ENCODE results near the gene FIS1. TPM values are rescaled to one million over a fixed set of nuclear protein-coding genes. Genes with fewer than 3 reads are reported as not detected.
A peak's percentile ranks its signal among the peaks of the same experiment; 100 is the strongest.
"Not testable (repeated sequence)": the region's sequence is repeated elsewhere in the genome, so short reads cannot be mapped to it uniquely, and the experiment has no call there.

The FIS1 gene
- total RNA-seq, 4 donors from 2014 or later: 129 to 251 (median 233) TPM

- Histone ChIP-seq H3K4me1 (no peaks in the 10 kb centered on the region), H3K36me3 (no peaks in the 10 kb centered on the region), H3K9me3 (no peaks in the 10 kb centered on the region), H3K27ac (no peak overlapping the region), H3K4me3 (no peak overlapping the region), H3K27me3 (no peaks in the 10 kb centered on the region)
- no peak for DNase-seq
- intact Hi-C loops (cut with DNase I; ENCODE audit: low total_unique reads): no loop called here
- TF ChIP-seq POLR2A (IDR thresholded peaks at IDR 0.05) (no peak), CTCF (IDR thresholded peaks at IDR 0.05) (no peak)
Measured at GRCh38 chr7:101258243-101258731, 13.4 kb upstream of the FIS1 start.

GRCh38 chr7:101255796-101256195, 10.9 kb upstream of the FIS1 start:
- H3K4me3 ChIP-seq: no peak overlapping the region
- no peak overlapping the region for H3K27ac ChIP-seq
- H3K4me1 ChIP-seq: peaks cover under 1 to 6% of the 10 kb centered on the region in 2 donors
- intact Hi-C loops (cut with DNase I; ENCODE audit: low total_unique reads): no loop called here
- TF ChIP-seq POLR2A (IDR thresholded peaks at IDR 0.05): no peak
- TF ChIP-seq CTCF (IDR thresholded peaks at IDR 0.05): no peak
- no peak for DNase-seq
- no peaks in the 10 kb centered on the region for H3K27me3 ChIP-seq
- no peaks in the 10 kb centered on the region for H3K9me3 ChIP-seq
- no peaks in the 10 kb centered on the region for H3K36me3 ChIP-seq

DNA sequence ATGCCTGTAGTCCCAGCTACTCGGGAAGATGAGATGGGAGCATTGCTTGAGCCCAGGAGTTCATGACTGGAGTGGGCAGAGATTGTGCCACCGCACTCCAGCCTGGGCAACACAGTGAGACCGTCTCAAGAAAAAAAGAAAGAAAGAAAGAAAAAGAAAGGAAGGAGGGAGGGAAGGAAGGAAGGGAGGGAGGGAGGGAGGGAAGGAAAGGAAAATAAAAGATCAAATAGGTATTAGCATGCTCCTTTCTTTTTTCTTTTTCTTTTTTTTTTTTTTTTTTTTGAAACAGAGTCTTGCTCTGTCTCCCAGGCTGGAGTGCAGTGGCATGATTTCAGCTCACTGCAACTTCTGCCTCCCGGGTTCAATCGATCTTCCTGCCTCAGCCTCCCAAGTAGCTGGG, 8.3 kb upstream of the FIS1 start:
- H3K9me3 ChIP-seq; H3K4me1 ChIP-seq; H3K4me3 ChIP-seq; intact Hi-C loops (cut with DNase I; ENCODE audit: low total_unique reads); H3K36me3 ChIP-seq; H3K27ac ChIP-seq; DNase-seq; H3K27me3 ChIP-seq: not testable (repeated sequence)

DNA sequence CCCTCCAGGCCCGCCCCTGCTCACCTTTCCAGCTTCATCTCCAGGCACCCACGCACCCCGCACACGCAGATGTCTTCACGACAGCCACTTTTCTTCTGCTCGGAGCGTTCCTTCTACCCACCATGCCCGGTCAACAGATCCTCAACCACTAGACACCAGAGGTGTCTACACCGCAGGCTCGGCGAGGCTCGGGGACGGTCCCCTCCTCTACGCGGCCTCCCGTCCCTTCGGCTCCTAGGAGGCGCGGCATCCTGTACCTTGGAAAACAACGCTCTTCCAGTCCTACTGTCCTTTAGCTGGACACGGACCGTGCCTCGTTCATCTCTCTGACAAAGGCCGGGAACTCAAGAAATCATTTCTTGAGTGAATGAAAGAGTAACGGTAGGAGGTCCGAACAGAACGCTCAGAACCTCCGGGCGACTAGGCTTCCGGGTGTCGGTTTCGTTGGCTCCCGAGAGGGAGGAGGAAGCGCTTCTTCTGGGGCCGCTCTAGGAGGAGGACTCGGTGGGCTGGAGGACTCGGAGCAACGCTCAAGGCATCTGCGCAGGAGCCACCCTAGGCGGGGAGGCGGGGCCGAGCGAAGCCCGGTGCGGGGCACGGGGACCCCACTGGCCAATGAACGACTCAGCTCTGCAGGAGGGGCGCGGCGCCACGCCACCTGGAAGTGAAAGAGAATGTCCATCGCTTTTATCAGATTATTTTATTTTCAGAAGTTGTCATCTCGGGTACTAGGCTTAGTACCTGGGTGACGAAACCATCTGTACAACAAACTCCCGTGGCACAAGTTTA, 7.2 kb upstream of the FIS1 start:
- peak overlapping the region; percentile 86 to 96 for H3K4me3 ChIP-seq
- no peaks in the 10 kb centered on the region for H3K27me3 ChIP-seq
- intact Hi-C loops (cut with DNase I; ENCODE audit: low total_unique reads): no loop called here
- no peaks in the 10 kb centered on the region for H3K36me3 ChIP-seq
- H3K27ac ChIP-seq: peak overlapping the region; percentile 62 to 68
- DNase-seq: peak; percentile 95 to 99
- TF ChIP-seq POLR2A (IDR thresholded peaks at IDR 0.05) (peak in 1 of 2 donors; percentile 35), CTCF (IDR thresholded peaks at IDR 0.05) (peak in 1 of 4 experiments; percentile 24)
- H3K9me3 ChIP-seq: no peaks in the 10 kb centered on the region
- peaks cover 6 to 9% of the 10 kb centered on the region in 2 donors for H3K4me1 ChIP-seq

DNA sequence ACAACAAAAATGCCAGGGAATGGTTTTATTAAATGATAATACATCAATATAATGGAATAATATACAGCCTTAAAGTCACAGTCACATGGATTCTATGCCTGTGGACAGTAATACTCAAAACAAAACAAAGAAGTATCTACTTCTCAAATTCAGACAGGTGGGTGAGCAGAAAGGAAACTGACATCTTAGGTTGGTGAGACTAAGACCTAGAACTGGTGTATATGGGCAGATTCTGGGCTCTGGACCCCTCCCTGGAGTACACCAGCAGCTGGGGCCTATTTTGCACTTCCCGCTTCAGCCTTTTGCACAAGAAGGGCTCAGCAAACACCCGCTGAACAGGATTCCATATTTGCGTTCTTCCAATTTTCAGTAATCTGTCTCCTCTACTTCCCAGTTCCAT, 5.4 kb upstream of the FIS1 start:
- Histone ChIP-seq H3K4me1 (peaks cover 6 to 14% of the 10 kb centered on the region in 2 donors), H3K36me3 (no peaks in the 10 kb centered on the region)
- DNase-seq: no peak

More for the DNA sequence above, 5.4 kb upstream of the FIS1 start:
- Histone ChIP-seq H3K27ac (no peak overlapping the region), H3K9me3 (no peaks in the 10 kb centered on the region), H3K4me3 (no peak overlapping the region), H3K27me3 (no peaks in the 10 kb centered on the region)
- TF ChIP-seq POLR2A (IDR thresholded peaks at IDR 0.05) (no peak), CTCF (IDR thresholded peaks at IDR 0.05) (no peak)
- intact Hi-C loops (cut with DNase I; ENCODE audit: low total_unique reads): no loop called here
